Activated T-helper 17 cell treated with anti-CD3 and anti-CD28 coated beads, Interleukin-2, amount 50 U/mL, for 72 hours (primary cell): ENCODE data around the gene FOXJ1. TPM values are rescaled to one million over a fixed set of nuclear protein-coding genes. Genes with fewer than 3 reads are reported as not detected.

ENCODE experiments used
- ATAC-seq: fragments of 150-1000 bp; cut with Tn5 transposase; replicated peaks from 2 replicates; pipeline ENCODE4 v1.10.0; 2021; ENCODE audit warnings: mild to moderate bottlenecking, moderate library complexity
- H3K27ac Mint-ChIP-seq: one replicate; pipeline ENCODE4 v1.8.0; 2022; ENCODE audit warnings: mixed read lengths
- H3K27me3 Mint-ChIP-seq: one replicate; pipeline ENCODE4 v1.8.0; 2022; ENCODE audit warnings: mixed read lengths
- H3K36me3 Mint-ChIP-seq: one replicate; pipeline ENCODE4 v1.8.0; 2022; ENCODE audit warnings: low read depth, mild to moderate bottlenecking, mixed read lengths
- H3K4me1 Mint-ChIP-seq: one replicate; pipeline ENCODE4 v1.8.0; 2022; ENCODE audit warnings: mixed read lengths
- H3K4me3 Mint-ChIP-seq: one replicate; pipeline ENCODE4 v1.8.0; 2022; ENCODE audit warnings: mild to moderate bottlenecking, mixed read lengths
- H3K9me3 Mint-ChIP-seq: one replicate; pipeline ENCODE4 v1.8.0; 2022; ENCODE audit warnings: mixed read lengths
- total RNA-seq, 2 donors: library from RNA; stranded (reverse); gene quantifications; one replicate each; pipeline ENCODE4 v1.2.3, GENCODE V29; 2022

Gene FOXJ1
- total RNA-seq, 2 donors from 2014 or later: 0.15 TPM; not detected in 1

GRCh38 chr17:76139801-76140660 is 1.0 kb downstream of the FOXJ1 start:
- peaks cover 17% of the 10 kb centered on the region for H3K4me1 Mint-ChIP-seq

GRCh38 chr17:76138896-76139752 is 1.9 kb downstream of the FOXJ1 start:
- no peak overlapping the region for H3K27ac Mint-ChIP-seq
- H3K9me3 Mint-ChIP-seq: no peaks in the 10 kb centered on the region
- H3K4me1 Mint-ChIP-seq: peaks cover 13% of the 10 kb centered on the region
- no peak overlapping the region for H3K4me3 Mint-ChIP-seq
- H3K36me3 Mint-ChIP-seq: no peaks in the 10 kb centered on the region
- H3K27me3 Mint-ChIP-seq: peaks cover 6% of the 10 kb centered on the region
- ATAC-seq: no peak

More at GRCh38 chr17:76139801-76140660, 1.0 kb downstream of the FOXJ1 start:
- Mint-ChIP-seq H3K4me3 (peak overlapping the region; percentile 70), H3K27me3 (peaks cover 6% of the 10 kb centered on the region), H3K27ac (no peak overlapping the region), H3K36me3 (no peaks in the 10 kb centered on the region), H3K9me3 (no peaks in the 10 kb centered on the region)
- ATAC-seq: no peak

- H3K36me3 Mint-ChIP-seq: no peaks in the 10 kb centered on the region
- H3K27ac Mint-ChIP-seq: no peak overlapping the region
- ATAC-seq: no peak
- peaks cover 6% of the 10 kb centered on the region for H3K27me3 Mint-ChIP-seq
- H3K4me1 Mint-ChIP-seq: peaks cover 11% of the 10 kb centered on the region
- H3K4me3 Mint-ChIP-seq: no peak overlapping the region
- no peaks in the 10 kb centered on the region for H3K9me3 Mint-ChIP-seq
Measured at GRCh38 chr17:76138234-76138895, 2.7 kb downstream of the FOXJ1 start.

GRCh38 chr17:76137351-76138233 is 3.5 kb downstream of the FOXJ1 start:
- no peak for ATAC-seq
- Mint-ChIP-seq H3K9me3 (no peaks in the 10 kb centered on the region), H3K4me1 (peaks cover 3% of the 10 kb centered on the region), H3K27me3 (peaks cover 6% of the 10 kb centered on the region), H3K27ac (no peak overlapping the region), H3K4me3 (no peak overlapping the region), H3K36me3 (no peaks in the 10 kb centered on the region)

GRCh38 chr17:76137001-76137350 is 4.1 kb downstream of the FOXJ1 start:
- ATAC-seq: no peak
- Mint-ChIP-seq H3K27ac (no peak overlapping the region), H3K4me1 (no peaks in the 10 kb centered on the region)

GRCh38 chr17:76136276-76137000 is 4.6 kb downstream of the FOXJ1 start:
- no peaks in the 10 kb centered on the region for H3K36me3 Mint-ChIP-seq
- H3K27me3 Mint-ChIP-seq: peaks cover 6% of the 10 kb centered on the region
- no peak overlapping the region for H3K27ac Mint-ChIP-seq
- H3K4me3 Mint-ChIP-seq: no peak overlapping the region
- H3K4me1 Mint-ChIP-seq: no peaks in the 10 kb centered on the region
- ATAC-seq: no peak
- no peaks in the 10 kb centered on the region for H3K9me3 Mint-ChIP-seq

More at GRCh38 chr17:76137001-76137350, 4.1 kb downstream of the FOXJ1 start:
- no peak overlapping the region for H3K4me3 Mint-ChIP-seq
- no peaks in the 10 kb centered on the region for H3K36me3 Mint-ChIP-seq
- no peaks in the 10 kb centered on the region for H3K9me3 Mint-ChIP-seq
- peaks cover 6% of the 10 kb centered on the region for H3K27me3 Mint-ChIP-seq

GRCh38 chr17:76135810-76136188 is 5.2 kb downstream of the FOXJ1 start:
- Mint-ChIP-seq H3K27ac (no peak overlapping the region), H3K9me3 (no peaks in the 10 kb centered on the region), H3K4me3 (no peak overlapping the region), H3K4me1 (no peaks in the 10 kb centered on the region), H3K36me3 (no peaks in the 10 kb centered on the region), H3K27me3 (peaks cover 6% of the 10 kb centered on the region)
- ATAC-seq: no peak

- Mint-ChIP-seq H3K4me1 (no peaks in the 10 kb centered on the region), H3K27me3 (peaks cover 3% of the 10 kb centered on the region), H3K36me3 (no peaks in the 10 kb centered on the region), H3K9me3 (no peaks in the 10 kb centered on the region), H3K4me3 (peak overlapping the region; percentile 11), H3K27ac (peak overlapping the region; percentile 13)
- no peak for ATAC-seq
Measured at GRCh38 chr17:76134911-76135809, 5.9 kb downstream of the FOXJ1 start.

GRCh38 chr17:76132574-76133338 is 8.3 kb downstream of the FOXJ1 start:
- Mint-ChIP-seq H3K36me3 (no peaks in the 10 kb centered on the region), H3K27ac (no peak overlapping the region), H3K9me3 (no peaks in the 10 kb centered on the region), H3K27me3 (no peaks in the 10 kb centered on the region), H3K4me1 (no peaks in the 10 kb centered on the region), H3K4me3 (no peak overlapping the region)
- no peak for ATAC-seq

- H3K9me3 Mint-ChIP-seq: no peaks in the 10 kb centered on the region
- no peak overlapping the region for H3K4me3 Mint-ChIP-seq
- no peaks in the 10 kb centered on the region for H3K36me3 Mint-ChIP-seq
- peak overlapping the region; percentile 35 for H3K27ac Mint-ChIP-seq
- ATAC-seq: no peak
- H3K4me1 Mint-ChIP-seq: no peaks in the 10 kb centered on the region
- no peaks in the 10 kb centered on the region for H3K27me3 Mint-ChIP-seq
Measured at GRCh38 chr17:76131692-76132573, 9.1 kb downstream of the FOXJ1 start.

GRCh38 chr17:76131051-76131691 is 9.9 kb downstream of the FOXJ1 start:
- peak overlapping the region; percentile 35 for H3K27ac Mint-ChIP-seq
- no peak overlapping the region for H3K4me3 Mint-ChIP-seq
- no peaks in the 10 kb centered on the region for H3K27me3 Mint-ChIP-seq
- ATAC-seq: no peak
- no peaks in the 10 kb centered on the region for H3K36me3 Mint-ChIP-seq
- no peaks in the 10 kb centered on the region for H3K4me1 Mint-ChIP-seq
- H3K9me3 Mint-ChIP-seq: no peaks in the 10 kb centered on the region
